ENCODE measurements around the gene RBM23.
A peak's percentile ranks its signal among the peaks of the same experiment; 100 is the strongest.

RBM23 gene

DNA sequence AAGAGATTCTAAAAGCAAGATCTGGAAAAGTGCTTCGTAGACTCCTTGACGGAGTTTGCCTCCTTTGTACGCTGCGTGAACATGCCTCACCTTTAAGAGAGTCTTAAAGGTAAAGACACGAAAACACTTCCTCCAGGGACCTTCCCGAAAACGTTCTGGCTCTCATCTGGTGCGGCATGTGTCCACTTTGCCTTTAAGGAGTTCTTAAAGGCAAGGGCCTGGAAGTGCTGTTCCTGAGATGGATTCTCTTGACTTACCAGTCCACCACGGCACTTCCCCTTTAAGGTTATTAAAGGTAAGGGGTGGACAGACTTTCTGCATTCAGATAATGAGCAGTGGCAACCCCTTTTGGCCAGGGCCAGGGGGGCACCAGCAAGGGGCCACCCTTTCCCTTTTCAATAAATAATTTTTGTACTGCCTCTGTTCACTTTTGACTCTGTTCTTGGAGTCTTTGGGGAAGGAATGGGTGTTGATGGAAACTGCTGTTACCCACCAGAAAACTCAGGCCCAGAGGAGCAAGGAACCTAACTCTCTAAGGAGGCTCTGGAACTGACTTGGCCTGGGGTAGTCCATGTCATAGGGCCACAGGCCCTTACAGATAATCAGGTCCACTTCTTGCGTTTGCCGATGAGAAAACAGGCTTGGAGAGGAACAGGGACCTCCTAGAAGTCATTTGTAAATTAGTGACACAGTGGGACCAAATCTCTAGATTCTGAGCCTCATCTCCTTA lies 31.5 kb downstream of the RBM23 start:
- peak; percentile 91 for DNase-seq (ENCODE audit: low read depth)
- TF ChIP-seq POLR2A (IDR thresholded peaks at IDR 0.05; ENCODE audit: extremely low read depth, insufficient read length) = no peak
- peak; percentile 77 for TF ChIP-seq MYC (IDR thresholded peaks at IDR 0.05; ENCODE audit: low read depth, low read length)
- TF ChIP-seq, protein P1, sequence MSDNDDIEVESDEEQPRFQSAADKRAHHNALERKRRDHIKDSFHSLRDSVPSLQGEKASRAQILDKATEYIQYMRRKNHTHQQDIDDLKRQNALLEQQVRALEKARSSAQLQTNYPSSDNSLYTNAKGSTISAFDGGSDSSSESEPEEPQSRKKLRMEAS (IDR thresholded peaks at IDR 0.05; ENCODE audit: low read depth, low read length) = peak; percentile 78
- peak overlapping the region; percentile 85 for H3K4me3 ChIP-seq (ENCODE audit: low read depth, low read length)

DNA sequence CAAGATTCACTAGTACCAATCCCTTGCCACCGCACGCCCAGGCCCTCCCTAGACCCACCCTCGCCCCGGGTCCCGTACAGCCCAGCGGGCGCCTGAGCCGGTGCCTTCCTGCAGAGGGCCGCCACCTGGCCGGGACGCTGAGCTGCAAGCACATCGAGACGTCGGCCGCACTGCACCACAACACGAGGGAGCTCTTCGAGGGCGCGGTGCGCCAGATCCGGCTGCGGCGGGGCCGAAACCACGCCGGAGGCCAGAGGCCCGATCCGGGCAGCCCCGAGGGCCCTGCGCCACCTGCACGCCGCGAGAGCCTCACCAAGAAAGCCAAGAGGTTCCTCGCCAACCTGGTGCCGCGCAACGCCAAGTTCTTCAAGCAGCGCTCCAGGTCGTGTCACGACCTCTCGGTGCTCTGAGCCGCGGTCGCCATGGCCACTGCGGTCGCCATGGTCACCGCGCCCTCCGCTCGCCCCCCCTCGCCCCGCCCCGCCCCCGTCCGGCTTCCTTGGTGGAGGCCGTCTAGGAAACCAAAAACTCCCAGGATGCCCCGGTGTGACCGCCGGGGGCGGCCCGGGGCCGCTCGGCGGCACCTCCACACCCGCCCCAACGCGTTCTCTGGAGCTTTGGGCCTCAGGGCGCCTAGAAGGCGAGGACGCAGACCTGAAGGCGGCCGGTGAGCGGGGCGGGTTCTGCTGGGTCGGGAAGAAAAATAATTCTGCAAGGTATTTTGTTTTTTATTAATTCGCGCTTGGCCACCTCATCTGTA lies 32.3 kb downstream of the RBM23 start:
- DNase-seq (ENCODE audit: low read depth) = peak; percentile 87
- no peak for TF ChIP-seq MYC (IDR thresholded peaks at IDR 0.05; ENCODE audit: low read depth, low read length)
- TF ChIP-seq, protein P2, sequence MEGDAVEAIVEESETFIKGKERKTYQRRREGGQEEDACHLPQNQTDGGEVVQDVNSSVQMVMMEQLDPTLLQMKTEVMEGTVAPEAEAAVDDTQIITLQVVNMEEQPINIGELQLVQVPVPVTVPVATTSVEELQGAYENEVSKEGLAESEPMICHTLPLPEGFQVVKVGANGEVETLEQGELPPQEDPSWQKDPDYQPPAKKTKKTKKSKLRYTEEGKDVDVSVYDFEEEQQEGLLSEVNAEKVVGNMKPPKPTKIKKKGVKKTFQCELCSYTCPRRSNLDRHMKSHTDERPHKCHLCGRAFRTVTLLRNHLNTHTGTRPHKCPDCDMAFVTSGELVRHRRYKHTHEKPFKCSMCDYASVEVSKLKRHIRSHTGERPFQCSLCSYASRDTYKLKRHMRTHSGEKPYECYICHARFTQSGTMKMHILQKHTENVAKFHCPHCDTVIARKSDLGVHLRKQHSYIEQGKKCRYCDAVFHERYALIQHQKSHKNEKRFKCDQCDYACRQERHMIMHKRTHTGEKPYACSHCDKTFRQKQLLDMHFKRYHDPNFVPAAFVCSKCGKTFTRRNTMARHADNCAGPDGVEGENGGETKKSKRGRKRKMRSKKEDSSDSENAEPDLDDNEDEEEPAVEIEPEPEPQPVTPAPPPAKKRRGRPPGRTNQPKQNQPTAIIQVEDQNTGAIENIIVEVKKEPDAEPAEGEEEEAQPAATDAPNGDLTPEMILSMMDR (IDR thresholded peaks at IDR 0.05; ENCODE audit: low read depth, low read length) = no peak
- TF ChIP-seq, protein P1 (IDR thresholded peaks at IDR 0.05; ENCODE audit: low read depth, low read length) = peak; percentile 42; the same call in 1 of the 2 replicates
- peak; percentile 56 for TF ChIP-seq POLR2A (IDR thresholded peaks at IDR 0.05; ENCODE audit: extremely low read depth, insufficient read length)
- peak overlapping the region; percentile 85 for H3K4me3 ChIP-seq (ENCODE audit: low read depth, low read length)

DNA sequence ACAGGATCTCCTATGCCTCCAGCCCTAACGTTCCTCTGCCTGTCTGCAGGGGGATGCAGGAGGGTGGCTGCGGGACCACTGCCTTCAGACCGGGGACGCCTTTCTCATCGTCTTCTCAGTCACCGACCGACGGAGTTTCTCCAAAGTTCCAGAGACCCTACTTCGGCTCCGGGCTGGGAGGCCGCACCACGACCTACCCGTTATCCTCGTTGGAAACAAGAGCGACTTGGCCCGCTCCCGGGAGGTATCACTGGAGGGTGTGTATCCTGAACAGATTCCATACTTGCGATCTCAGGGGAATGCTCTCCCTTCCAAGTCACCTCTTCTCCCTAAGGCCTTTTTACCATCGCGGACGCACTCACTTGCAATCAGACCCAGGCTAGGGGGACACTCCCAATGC lies 33.0 kb downstream of the RBM23 start:
- TF ChIP-seq, protein P1 (IDR thresholded peaks at IDR 0.05; ENCODE audit: low read depth, low read length) = no peak
- TF ChIP-seq, protein P2 (IDR thresholded peaks at IDR 0.05; ENCODE audit: low read depth, low read length) = no peak
- TF ChIP-seq POLR2A (IDR thresholded peaks at IDR 0.05; ENCODE audit: extremely low read depth, insufficient read length) (no peak), MYC (IDR thresholded peaks at IDR 0.05; ENCODE audit: low read depth, low read length) (no peak)
- no peak for DNase-seq (ENCODE audit: low read depth)
- H3K4me3 ChIP-seq (ENCODE audit: low read depth, low read length) = peak overlapping the region; percentile 85

DNA sequence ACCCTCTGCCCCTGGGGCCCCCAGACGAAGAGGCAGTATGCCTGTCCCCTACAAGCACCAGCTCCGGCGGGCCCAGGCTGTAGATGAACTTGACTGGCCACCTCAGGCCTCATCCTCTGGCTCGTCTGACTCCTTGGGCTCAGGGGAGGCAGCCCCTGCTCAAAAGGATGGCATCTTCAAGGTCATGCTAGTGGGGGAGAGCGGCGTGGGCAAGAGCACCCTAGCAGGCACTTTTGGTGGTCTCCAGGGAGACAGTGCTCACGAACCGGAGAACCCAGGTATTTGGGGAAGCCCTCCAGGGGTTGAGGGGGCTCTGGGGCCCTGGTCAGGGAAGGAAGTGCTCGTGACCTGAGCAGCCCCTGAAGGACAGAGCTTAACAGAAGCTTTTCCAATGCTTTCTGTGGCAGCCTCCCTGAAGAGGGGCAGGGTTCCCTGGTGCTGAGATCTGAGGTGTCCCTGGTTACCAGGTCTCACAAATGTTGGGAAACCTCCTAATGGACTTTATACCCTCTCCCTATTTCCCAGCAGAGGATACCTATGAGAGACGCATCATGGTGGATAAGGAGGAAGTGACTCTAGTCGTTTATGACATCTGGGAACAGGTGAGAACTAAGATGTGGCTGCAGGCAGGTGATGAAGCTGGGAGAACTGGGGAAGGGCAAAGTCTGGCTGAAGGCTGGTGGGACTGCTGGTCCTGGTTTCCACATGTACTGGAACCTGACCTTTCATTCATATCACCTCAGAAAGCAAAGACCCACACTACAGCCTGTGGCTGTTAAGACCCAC lies 34.0 kb downstream of the RBM23 start:
- H3K4me3 ChIP-seq (ENCODE audit: low read depth, low read length) = no peak overlapping the region
- DNase-seq (ENCODE audit: low read depth) = no peak
- TF ChIP-seq, protein P2 (IDR thresholded peaks at IDR 0.05; ENCODE audit: low read depth, low read length) = no peak
- TF ChIP-seq MYC (IDR thresholded peaks at IDR 0.05; ENCODE audit: low read depth, low read length) (no peak), POLR2A (IDR thresholded peaks at IDR 0.05; ENCODE audit: extremely low read depth, insufficient read length) (no peak)
- TF ChIP-seq, protein P1 (IDR thresholded peaks at IDR 0.05; ENCODE audit: low read depth, low read length) = no peak

DNA sequence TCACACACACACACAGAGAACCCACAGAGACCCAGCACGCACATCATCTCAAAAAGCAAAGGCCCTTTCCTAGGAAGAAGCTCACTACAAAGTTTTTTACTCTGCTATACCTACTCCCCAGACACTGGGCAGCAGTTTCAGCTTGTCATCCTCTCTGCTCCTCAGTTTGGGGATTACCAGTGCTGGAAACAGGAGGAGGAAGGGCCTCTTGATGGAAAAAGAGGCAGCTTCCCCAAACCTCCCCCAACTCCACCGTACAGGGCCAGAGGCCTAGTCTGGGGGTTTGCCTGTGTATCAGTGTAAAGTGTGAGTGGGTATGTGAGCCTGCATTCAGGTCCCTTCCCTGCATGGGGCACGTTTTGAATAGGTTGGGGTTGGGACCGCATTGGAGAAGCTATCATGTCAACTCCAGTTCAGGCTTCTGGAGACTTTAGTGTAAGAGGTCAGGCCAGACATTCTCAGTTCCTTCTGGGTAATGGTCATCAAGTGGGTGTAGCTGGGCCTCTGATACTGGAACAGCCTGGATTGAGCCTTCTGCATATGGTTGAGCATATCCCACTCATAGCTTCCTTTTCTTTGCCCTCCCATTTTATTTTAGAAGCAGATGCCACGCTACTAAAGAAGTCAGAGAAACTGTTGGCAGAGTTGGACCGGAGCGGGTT lies 34.7 kb downstream of the RBM23 start:
- no peak overlapping the region for H3K4me3 ChIP-seq (ENCODE audit: low read depth, low read length)
- DNase-seq (ENCODE audit: low read depth) = no peak
- no peak for TF ChIP-seq POLR2A (IDR thresholded peaks at IDR 0.05; ENCODE audit: extremely low read depth, insufficient read length)
- TF ChIP-seq, protein P2 (IDR thresholded peaks at IDR 0.05; ENCODE audit: low read depth, low read length) = no peak
- TF ChIP-seq MYC (IDR thresholded peaks at IDR 0.05; ENCODE audit: low read depth, low read length) = no peak
- TF ChIP-seq, protein P1 (IDR thresholded peaks at IDR 0.05; ENCODE audit: low read depth, low read length) = no peak
